Measurements from ENCODE around the gene KLHDC7B. TPM values are rescaled to one million over a fixed set of nuclear protein-coding genes. Genes with fewer than 3 reads are reported as not detected.

The KLHDC7B gene
- total and polyA plus RNA-seq, 2 of the 13 experiments (the other 11 are each of a cell fraction or from before 2014, with no cell fraction given), result 0.11 TPM; not detected in 1

DNA sequence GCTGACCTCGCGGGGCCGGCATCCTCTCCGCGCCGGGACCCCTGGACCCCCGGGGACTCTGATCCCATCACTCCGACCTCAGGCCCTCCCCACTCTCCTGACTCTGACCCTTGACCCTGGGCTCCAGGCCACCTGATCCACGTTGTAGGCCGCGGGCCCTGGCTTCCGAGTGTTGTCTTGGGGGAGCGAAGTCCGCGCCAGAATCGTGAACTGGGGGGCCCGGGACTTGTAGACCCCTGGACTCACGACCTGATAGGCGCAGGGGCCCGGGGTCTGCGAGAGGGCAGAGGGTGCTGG lies 15.2 kb upstream of the KLHDC7B start (continued):
- TF ChIP-seq, protein P1, sequence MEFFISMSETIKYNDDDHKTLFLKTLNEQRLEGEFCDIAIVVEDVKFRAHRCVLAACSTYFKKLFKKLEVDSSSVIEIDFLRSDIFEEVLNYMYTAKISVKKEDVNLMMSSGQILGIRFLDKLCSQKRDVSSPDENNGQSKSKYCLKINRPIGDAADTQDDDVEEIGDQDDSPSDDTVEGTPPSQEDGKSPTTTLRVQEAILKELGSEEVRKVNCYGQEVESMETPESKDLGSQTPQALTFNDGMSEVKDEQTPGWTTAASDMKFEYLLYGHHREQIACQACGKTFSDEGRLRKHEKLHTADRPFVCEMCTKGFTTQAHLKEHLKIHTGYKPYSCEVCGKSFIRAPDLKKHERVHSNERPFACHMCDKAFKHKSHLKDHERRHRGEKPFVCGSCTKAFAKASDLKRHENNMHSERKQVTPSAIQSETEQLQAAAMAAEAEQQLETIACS (CRISPR knock-in tag; IDR thresholded peaks at IDR 0.05), result no peak; the same call in 1 of the 2 replicates
- TF ChIP-seq HDAC6 (IDR thresholded peaks at IDR 0.05; ENCODE audit: low read depth, low read length), result no peak
- TF ChIP-seq TFDP2 (CRISPR knock-in tag; IDR thresholded peaks at IDR 0.05), result peak; percentile 43; the same call in 1 of the 2 replicates
- TF ChIP-seq HNRNPUL1 (IDR thresholded peaks at IDR 0.05; ENCODE audit: low read depth, low read length), result no peak
- TF ChIP-seq ZNF335 (CRISPR knock-in tag; IDR thresholded peaks at IDR 0.05), result no peak
- no peak for TF ChIP-seq KLF15 (CRISPR knock-in tag; IDR thresholded peaks at IDR 0.05; ENCODE audit: borderline replicate concordance)
- no peak for TF ChIP-seq ZNF557 (CRISPR knock-in tag; IDR thresholded peaks at IDR 0.05)
- no peak for TF ChIP-seq ZNF101 (CRISPR knock-in tag; IDR thresholded peaks at IDR 0.05; ENCODE audit: borderline replicate concordance, low read depth)
- TF ChIP-seq, protein P2, sequence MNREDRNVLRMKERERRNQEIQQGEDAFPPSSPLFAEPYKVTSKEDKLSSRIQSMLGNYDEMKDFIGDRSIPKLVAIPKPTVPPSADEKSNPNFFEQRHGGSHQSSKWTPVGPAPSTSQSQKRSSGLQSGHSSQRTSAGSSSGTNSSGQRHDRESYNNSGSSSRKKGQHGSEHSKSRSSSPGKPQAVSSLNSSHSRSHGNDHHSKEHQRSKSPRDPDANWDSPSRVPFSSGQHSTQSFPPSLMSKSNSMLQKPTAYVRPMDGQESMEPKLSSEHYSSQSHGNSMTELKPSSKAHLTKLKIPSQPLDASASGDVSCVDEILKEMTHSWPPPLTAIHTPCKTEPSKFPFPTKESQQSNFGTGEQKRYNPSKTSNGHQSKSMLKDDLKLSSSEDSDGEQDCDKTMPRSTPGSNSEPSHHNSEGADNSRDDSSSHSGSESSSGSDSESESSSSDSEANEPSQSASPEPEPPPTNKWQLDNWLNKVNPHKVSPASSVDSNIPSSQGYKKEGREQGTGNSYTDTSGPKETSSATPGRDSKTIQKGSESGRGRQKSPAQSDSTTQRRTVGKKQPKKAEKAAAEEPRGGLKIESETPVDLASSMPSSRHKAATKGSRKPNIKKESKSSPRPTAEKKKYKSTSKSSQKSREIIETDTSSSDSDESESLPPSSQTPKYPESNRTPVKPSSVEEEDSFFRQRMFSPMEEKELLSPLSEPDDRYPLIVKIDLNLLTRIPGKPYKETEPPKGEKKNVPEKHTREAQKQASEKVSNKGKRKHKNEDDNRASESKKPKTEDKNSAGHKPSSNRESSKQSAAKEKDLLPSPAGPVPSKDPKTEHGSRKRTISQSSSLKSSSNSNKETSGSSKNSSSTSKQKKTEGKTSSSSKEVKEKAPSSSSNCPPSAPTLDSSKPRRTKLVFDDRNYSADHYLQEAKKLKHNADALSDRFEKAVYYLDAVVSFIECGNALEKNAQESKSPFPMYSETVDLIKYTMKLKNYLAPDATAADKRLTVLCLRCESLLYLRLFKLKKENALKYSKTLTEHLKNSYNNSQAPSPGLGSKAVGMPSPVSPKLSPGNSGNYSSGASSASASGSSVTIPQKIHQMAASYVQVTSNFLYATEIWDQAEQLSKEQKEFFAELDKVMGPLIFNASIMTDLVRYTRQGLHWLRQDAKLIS (CRISPR knock-in tag; IDR thresholded peaks at IDR 0.05), result no peak
- TF ChIP-seq ZC3H4 (CRISPR knock-in tag; IDR thresholded peaks at IDR 0.05; ENCODE audit: borderline replicate concordance), result no peak
- TF ChIP-seq FOXC1 (CRISPR knock-in tag; IDR thresholded peaks at IDR 0.05; ENCODE audit: borderline replicate concordance), result no peak; the same call in 1 of the 2 replicates
- peak; percentile 72; the same call in 1 of the 2 replicates for TF ChIP-seq ZNF350 (CRISPR knock-in tag; IDR thresholded peaks at IDR 0.05; ENCODE audit: borderline replicate concordance, low read depth)
- no peak for TF ChIP-seq TSC22D2 (CRISPR knock-in tag; IDR thresholded peaks at IDR 0.05; ENCODE audit: borderline replicate concordance)
- TF ChIP-seq ZNF143 (CRISPR knock-in tag; IDR thresholded peaks at IDR 0.05), result 0 out of 2 replicates have a peak, but pooled peaks have one; percentile 9
- no peak for TF ChIP-seq MBD4 (IDR thresholded peaks at IDR 0.05; ENCODE audit: borderline replicate concordance, low read length)
- no peak for TF ChIP-seq SMARCE1 (IDR thresholded peaks at IDR 0.05; ENCODE audit: borderline replicate concordance)
- peak; percentile 9; the same call in 1 of the 2 replicates for TF ChIP-seq ARNT2 (CRISPR knock-in tag; IDR thresholded peaks at IDR 0.05; ENCODE audit: low read depth)
- TF ChIP-seq ZNF574 (CRISPR knock-in tag; IDR thresholded peaks at IDR 0.05), result peak; percentile 29
- TF ChIP-seq ZSCAN30 (CRISPR knock-in tag; IDR thresholded peaks at IDR 0.05), result no peak
- TF ChIP-seq ZNF431 (CRISPR knock-in tag; IDR thresholded peaks at IDR 0.05; ENCODE audit: borderline replicate concordance, low read depth), result no peak
- no peak for TF ChIP-seq ZNF605 (CRISPR knock-in tag; IDR thresholded peaks at IDR 0.05)
- TF ChIP-seq PHF8 (CRISPR knock-in tag; IDR thresholded peaks at IDR 0.05), result peak; percentile 68
- no peak for TF ChIP-seq IKZF4 (CRISPR knock-in tag; IDR thresholded peaks at IDR 0.05; ENCODE audit: borderline replicate concordance, low read depth, not compliant biosample characterization)
